Endothelial cell of umbilical vein (primary cell): ENCODE results near the gene ZNF385B. TPM values are rescaled to one million over a fixed set of nuclear protein-coding genes. Genes with fewer than 3 reads are reported as not detected.

Experiments
- BruUV-seq: library from RNA; stranded (reverse); fragments of 400-500 nt; replicated peaks from 2 replicates; lab custom pipeline; 2021; lab: Mats Ljungman, UMichigan
- CTCF ChIA-PET: fragments of 300-600, 350-600 bp; sonication (Branson Sonifier 250); formaldehyde crosslinking; loops from one replicate; lab custom pipeline; 2021; ENCODE audit warnings: antibody characterized with exemption, inconsistent platforms; lab: Charles Lee
- POLR2A ChIA-PET: fragments of 300-600, 350-600 bp; sonication (Branson Sonifier 250); formaldehyde crosslinking; loops from one replicate; lab custom pipeline; 2021; ENCODE audit warnings: antibody characterized with exemption, inconsistent platforms; lab: Charles Lee
- DNase-seq: peaks from one replicate; pipeline ENCODE4 v3.0.0-alpha.2; 2011; ENCODE audit warnings: low read depth, low spot score
- FAIRE-seq: peaks from 2 replicates; lab custom pipeline; 2011; peaks lifted over from hg19 to GRCh38; lab: Jason Lieb, UNC
- H2AFZ ChIP-seq: 2 replicates; pipeline ENCODE4 v1.6.0; 2012; ENCODE audit warnings: low read depth, low read length, control low read depth, inconsistent platforms
- H3K27ac ChIP-seq: 2 replicates; pipeline ENCODE4 v1.5.1; 2011; ENCODE audit warnings: low read depth, mild to moderate bottlenecking, control low read depth, low read length, moderate library complexity; ENCODE audit not compliant: insufficient read depth
- H3K27me3 ChIP-seq, 2 experiments: 2 replicates each; pipeline versions ENCODE4 v1.6.0 to v1.6.1; 2011; ENCODE audit warnings: low read length in 2 of 2, mixed read lengths in 1 of 2; ENCODE audit not compliant: control insufficient read depth in 2 of 2, insufficient read depth in 2 of 2
- H3K36me3 ChIP-seq, 2 experiments: 2 replicates in 1 of 2; 3 replicates in 1 of 2; pipeline ENCODE4 v1.5.1; 2011; ENCODE audit warnings: low read length in 2 of 2, mild to moderate bottlenecking in 1 of 2, moderate library complexity in 1 of 2; ENCODE audit not compliant: control insufficient read depth in 2 of 2, insufficient read depth in 2 of 2; ENCODE audit errors: extremely low read depth in 1 of 2
- H3K4me1 ChIP-seq: 3 replicates; pipeline ENCODE4 v1.5.1; 2011; ENCODE audit warnings: mild to moderate bottlenecking, low read length; ENCODE audit not compliant: control insufficient read depth, insufficient read depth; ENCODE audit errors: extremely low read depth
- H3K4me2 ChIP-seq: 2 replicates; pipeline ENCODE4 v1.6.1; 2011; ENCODE audit warnings: low read length, control low read depth, mixed read lengths; ENCODE audit not compliant: insufficient read depth
- H3K4me3 ChIP-seq, 3 experiments: fragments of 200-600 bp in 1 of 3; sonication (generic), shearing (Covaris generic) in 1 of 3; replicated peaks in 1 of 3; 2 replicates each; pipeline ENCODE4 v1.5.1; 2011 to 2016; ENCODE audit warnings: control low read depth in 3 of 3, low read length in 3 of 3, mild to moderate bottlenecking in 2 of 3, inconsistent platforms in 1 of 3, low read depth in 1 of 3, moderate library complexity in 1 of 3; ENCODE audit not compliant: insufficient read depth in 1 of 3
- H3K79me2 ChIP-seq: 2 replicates; pipeline ENCODE4 v1.6.0; 2012; ENCODE audit warnings: low read length, inconsistent platforms; ENCODE audit not compliant: control insufficient read depth, insufficient read depth
- H3K9ac ChIP-seq: replicated peaks from 2 replicates; pipeline ENCODE3; 2011; ENCODE audit warnings: low read length, control low read depth; ENCODE audit not compliant: insufficient read depth; ENCODE audit errors: extremely low read depth
- H3K9me1 ChIP-seq: replicated peaks from 3 replicates; pipeline ENCODE4 v1.6.0; 2011; ENCODE audit warnings: mild to moderate bottlenecking, low read length; ENCODE audit not compliant: control insufficient read depth, insufficient read depth; ENCODE audit errors: extremely low read depth
- H3K9me3 ChIP-seq: replicated peaks from 2 replicates; pipeline ENCODE4 v1.5.1; 2012; ENCODE audit warnings: low read length, inconsistent platforms; ENCODE audit not compliant: control insufficient read depth, insufficient read depth
- H4K20me1 ChIP-seq: replicated peaks from 2 replicates; pipeline ENCODE3; 2011; ENCODE audit warnings: mild to moderate bottlenecking, low read length; ENCODE audit not compliant: control insufficient read depth, insufficient read depth; ENCODE audit errors: extremely low read depth
- EZH2 ChIP-seq: IDR thresholded peaks from 2 replicates; pipeline ENCODE4 v1.6.1; 2012; ENCODE audit warnings: borderline replicate concordance, low read depth, mild to moderate bottlenecking, moderate library complexity, low read length, inconsistent platforms; ENCODE audit not compliant: severe bottlenecking
- FOS ChIP-seq: IDR thresholded peaks from 2 replicates; pipeline ENCODE4 v1.6.1; 2011; ENCODE audit warnings: mild to moderate bottlenecking, low read length, moderate library complexity, borderline replicate concordance; ENCODE audit not compliant: insufficient read depth
- GATA2 ChIP-seq: IDR thresholded peaks from 2 replicates; pipeline ENCODE4 v1.7.0; 2011; ENCODE audit warnings: low read depth, mild to moderate bottlenecking, moderate library complexity, mixed read lengths, low read length; ENCODE audit not compliant: insufficient read length, insufficient read depth
- JUN ChIP-seq: IDR thresholded peaks from 2 replicates; pipeline ENCODE4 v1.6.1; 2011; ENCODE audit warnings: borderline replicate concordance, low read depth; ENCODE audit not compliant: insufficient read length, insufficient read depth
- MYC ChIP-seq: IDR thresholded peaks from one replicate; pipeline ENCODE4 v1.6.1; 2011; ENCODE audit warnings: mild to moderate bottlenecking, low read depth, low read length
- POLR2A ChIP-seq: IDR thresholded peaks from 2 replicates; pipeline ENCODE4 v1.6.1; 2012; ENCODE audit warnings: low read depth, mild to moderate bottlenecking, control low read depth, low read length
- POLR2AphosphoS5 ChIP-seq: IDR thresholded peaks from 2 replicates; pipeline ENCODE4 v1.6.1; 2012; ENCODE audit warnings: low read depth, mild to moderate bottlenecking, control low read depth, low read length, moderate library complexity; ENCODE audit not compliant: insufficient read depth
- dilution Hi-C: fragments of 300-500 bp; cut with MboI; formaldehyde crosslinking; loops from one replicate; pipeline ENCODE4 v1.15.0; 2019; ENCODE audit warnings: low sequenced_read_pairs; ENCODE audit not compliant: extremely low pct_ligation_motif_present
- intact Hi-C: fragments of 100-400 bp; cut with micrococcal nuclease; formaldehyde crosslinking; loops from one replicate; pipeline ENCODE4 v1.10.0; 2022
- polyA plus RNA-seq, 4 experiments: library from polyadenylated mRNA; depleted of rRNA in 3 of 4; stranded (reverse) in 3 of 4; unstranded in 1 of 4; fragments of >200 nt; gene quantifications; 2 replicates each; pipeline versions ENCODE4 v1.2.1 to v1.2.3, GENCODE V29; 2011 to 2012; ENCODE audit warnings: missing spikeins in 1 of 4
- total RNA-seq: library from RNA; stranded (reverse); gene quantifications from 2 replicates; pipeline ENCODE4 v1.2.3, GENCODE V29; 2021
- TF ChIP-seq, protein P1 (sequence below): IDR thresholded peaks from 2 replicates; pipeline ENCODE4 v1.6.1; 2011; ENCODE audit not compliant: insufficient read depth, insufficient read length
- TF ChIP-seq, protein P2 (sequence below), 2 donors: IDR thresholded peaks; 1 replicate in 1 of 2; 2 replicates in 1 of 2; pipeline ENCODE4 v1.5.1; 2011; ENCODE audit warnings: low read length in 2 of 2, mild to moderate bottlenecking in 2 of 2, moderate library complexity in 2 of 2, control low read depth in 1 of 2, inconsistent platforms in 1 of 2, low read depth in 1 of 2; ENCODE audit not compliant: insufficient read depth in 1 of 2; ENCODE audit errors: extremely low read depth in 1 of 2

Gene ZNF385B
- total and polyA plus RNA-seq, 2 donors (not counting 3 experiments of a cell fraction or from before 2014, with no cell fraction given): not detected

DNA sequence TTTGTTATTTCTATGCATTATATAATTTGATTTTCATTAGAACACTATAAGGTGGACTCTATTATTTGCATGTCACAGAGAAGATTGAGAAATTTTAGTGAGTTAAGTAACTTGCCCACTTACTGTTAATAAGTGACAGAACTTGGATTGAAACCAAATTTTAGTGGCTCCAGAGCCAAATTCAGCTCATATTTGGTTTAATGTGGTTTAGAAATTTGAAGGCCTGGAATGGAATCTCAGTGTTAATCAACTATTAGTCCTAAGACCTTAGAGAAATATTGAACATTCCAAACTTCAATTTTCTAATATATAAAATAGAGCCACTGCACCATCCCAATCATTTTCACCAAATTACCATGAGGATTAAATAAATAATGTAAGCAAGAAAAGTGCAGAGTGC is 281.6 kb downstream of the ZNF385B start:
- TF ChIP-seq POLR2A (no peak), EZH2 (no peak), MYC (no peak), JUN (no peak)
- TF ChIP-seq, protein P1, sequence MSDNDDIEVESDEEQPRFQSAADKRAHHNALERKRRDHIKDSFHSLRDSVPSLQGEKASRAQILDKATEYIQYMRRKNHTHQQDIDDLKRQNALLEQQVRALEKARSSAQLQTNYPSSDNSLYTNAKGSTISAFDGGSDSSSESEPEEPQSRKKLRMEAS: no peak
- POLR2A ChIA-PET: no interaction called here
- DNase-seq: no peak
- intact Hi-C loops: no loop called here
- H3K36me3 ChIP-seq: no peaks in the 10 kb centered on the region
- H3K27me3 ChIP-seq: no peaks in the 10 kb centered on the region
- CTCF ChIA-PET: no interaction called here
- H3K9me3 ChIP-seq: no peaks in the 10 kb centered on the region
- H4K20me1 ChIP-seq: no peaks in the 10 kb centered on the region
- FAIRE-seq: no peak
- no TSS peak for BruUV-seq
- H2AFZ ChIP-seq: no peak overlapping the region
- no peak overlapping the region for H3K4me3 ChIP-seq
- dilution Hi-C loops: no loop called here
- H3K9me1 ChIP-seq: no peaks in the 10 kb centered on the region
- H3K9ac ChIP-seq: no peak overlapping the region
- H3K4me1 ChIP-seq: no peaks in the 10 kb centered on the region
- H3K27ac ChIP-seq: no peak overlapping the region
- no peak overlapping the region for H3K4me2 ChIP-seq
- no peaks in the 10 kb centered on the region for H3K79me2 ChIP-seq

DNA sequence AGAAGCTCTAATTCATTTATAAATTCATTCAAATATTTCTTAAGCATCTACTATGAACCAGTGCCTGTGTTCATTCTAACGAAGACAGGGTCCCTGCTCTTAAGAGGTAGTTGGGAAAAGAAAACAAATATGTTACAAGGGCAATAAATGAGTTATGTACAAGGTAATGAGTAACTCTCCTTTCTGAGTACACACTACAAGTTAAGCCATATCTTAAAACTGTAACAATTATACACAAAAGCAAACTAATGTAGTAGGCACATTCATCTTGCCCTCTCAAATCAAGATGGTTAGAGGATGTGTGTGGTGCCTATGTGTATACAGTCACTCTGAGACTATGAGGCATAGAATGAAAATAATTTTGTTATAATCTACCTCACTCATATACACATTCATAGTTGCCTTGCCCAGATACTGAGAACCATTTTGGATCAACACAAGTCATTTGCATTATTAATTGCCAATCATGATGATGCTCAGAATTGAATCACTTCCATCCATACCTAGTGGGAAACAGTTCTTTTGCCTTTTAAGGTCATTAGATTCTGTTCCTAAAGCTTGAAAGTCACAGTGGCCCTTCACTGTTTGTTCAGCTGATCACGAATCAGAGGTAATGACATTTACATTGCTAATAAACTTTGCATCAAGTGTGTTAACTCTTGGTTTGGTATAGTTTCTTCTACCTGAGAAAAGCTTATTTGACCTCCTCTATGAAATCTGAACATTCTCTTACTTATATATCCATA is 283.1 kb downstream of the ZNF385B start:
- ChIA-PET CTCF (no interaction called here), POLR2A (no interaction called here)
- Histone ChIP-seq H3K36me3 (no peaks in the 10 kb centered on the region), H3K4me1 (no peaks in the 10 kb centered on the region), H3K79me2 (no peaks in the 10 kb centered on the region), H3K4me3 (no peak overlapping the region), H3K9ac (no peak overlapping the region), H3K9me3 (no peaks in the 10 kb centered on the region), H3K27me3 (no peaks in the 10 kb centered on the region), H3K4me2 (no peak overlapping the region), H3K9me1 (no peaks in the 10 kb centered on the region), H3K27ac (no peak overlapping the region), H4K20me1 (no peaks in the 10 kb centered on the region), H2AFZ (no peak overlapping the region)
- dilution Hi-C loops (no loop called here), intact Hi-C loops (no loop called here)
- DNase-seq (no peak), FAIRE-seq (no peak)
- no TSS peak for BruUV-seq
- TF ChIP-seq JUN (no peak), MYC (no peak), POLR2A (no peak), GATA2 (no peak), FOS (no peak), POLR2AphosphoS5 (no peak)
- TF ChIP-seq, protein P1: no peak
- TF ChIP-seq, protein P2, sequence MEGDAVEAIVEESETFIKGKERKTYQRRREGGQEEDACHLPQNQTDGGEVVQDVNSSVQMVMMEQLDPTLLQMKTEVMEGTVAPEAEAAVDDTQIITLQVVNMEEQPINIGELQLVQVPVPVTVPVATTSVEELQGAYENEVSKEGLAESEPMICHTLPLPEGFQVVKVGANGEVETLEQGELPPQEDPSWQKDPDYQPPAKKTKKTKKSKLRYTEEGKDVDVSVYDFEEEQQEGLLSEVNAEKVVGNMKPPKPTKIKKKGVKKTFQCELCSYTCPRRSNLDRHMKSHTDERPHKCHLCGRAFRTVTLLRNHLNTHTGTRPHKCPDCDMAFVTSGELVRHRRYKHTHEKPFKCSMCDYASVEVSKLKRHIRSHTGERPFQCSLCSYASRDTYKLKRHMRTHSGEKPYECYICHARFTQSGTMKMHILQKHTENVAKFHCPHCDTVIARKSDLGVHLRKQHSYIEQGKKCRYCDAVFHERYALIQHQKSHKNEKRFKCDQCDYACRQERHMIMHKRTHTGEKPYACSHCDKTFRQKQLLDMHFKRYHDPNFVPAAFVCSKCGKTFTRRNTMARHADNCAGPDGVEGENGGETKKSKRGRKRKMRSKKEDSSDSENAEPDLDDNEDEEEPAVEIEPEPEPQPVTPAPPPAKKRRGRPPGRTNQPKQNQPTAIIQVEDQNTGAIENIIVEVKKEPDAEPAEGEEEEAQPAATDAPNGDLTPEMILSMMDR (IDR thresholded peaks at IDR 0.05; ENCODE audit: extremely low read depth in 1 of 2, insufficient read depth in 1 of 2, low read depth in 1 of 2, low read length in 2 of 2): no peak
